ENCODE data around the gene CBR1. TPM values are rescaled to one million over a fixed set of nuclear protein-coding genes. Genes with fewer than 3 reads are reported as not detected.

The CBR1 gene
- total RNA-seq, 2 experiments from 2014 or later, result 5.2 to 6.8 TPM

GRCh38 chr21:36038701-36039497, 30.9 kb upstream of the CBR1 start:
- ChIA-PET POLR2A (no interaction called here), CTCF (no interaction called here)
- no peaks in the 10 kb centered on the region for H3K4me1 ChIP-seq (ENCODE audit: insufficient read depth, low read length)
- no peak overlapping the region for H3K27ac ChIP-seq (ENCODE audit: low read depth in 1 of 2, low read length in 2 of 2)
- H3K4me1 Mint-ChIP-seq (ENCODE audit: low read depth), result no peaks in the 10 kb centered on the region
- no peak overlapping the region for H3K4me3 Mint-ChIP-seq
- H3K36me3 ChIP-seq (ENCODE audit: insufficient read depth, low read length), result peaks cover 72% of the 10 kb centered on the region
- no peak for DNase-seq
- ATAC-seq (ENCODE audit: poor library complexity), result no peak
- H3K27ac Mint-ChIP-seq, result no peak overlapping the region
- no peaks in the 10 kb centered on the region for H3K27me3 Mint-ChIP-seq
- H3K36me3 Mint-ChIP-seq (ENCODE audit: low read depth), result peaks cover 86% of the 10 kb centered on the region
- H3K4me3 ChIP-seq (ENCODE audit: low read length), result no peak overlapping the region
- intact Hi-C loops (cut with DNase I, micrococcal nuclease), result no loop called here
- H3K9me3 Mint-ChIP-seq, result no peaks in the 10 kb centered on the region
- TF ChIP-seq CTCF (IDR thresholded peaks at IDR 0.05), result no peak
- no peaks in the 10 kb centered on the region for H3K9me3 ChIP-seq (ENCODE audit: control insufficient read depth in 1 of 2, insufficient read depth in 1 of 2, low read length in 2 of 2)
- no peaks in the 10 kb centered on the region for H3K27me3 ChIP-seq (ENCODE audit: control insufficient read depth in 1 of 2, insufficient read depth in 2 of 2, low read length in 2 of 2)

DNA sequence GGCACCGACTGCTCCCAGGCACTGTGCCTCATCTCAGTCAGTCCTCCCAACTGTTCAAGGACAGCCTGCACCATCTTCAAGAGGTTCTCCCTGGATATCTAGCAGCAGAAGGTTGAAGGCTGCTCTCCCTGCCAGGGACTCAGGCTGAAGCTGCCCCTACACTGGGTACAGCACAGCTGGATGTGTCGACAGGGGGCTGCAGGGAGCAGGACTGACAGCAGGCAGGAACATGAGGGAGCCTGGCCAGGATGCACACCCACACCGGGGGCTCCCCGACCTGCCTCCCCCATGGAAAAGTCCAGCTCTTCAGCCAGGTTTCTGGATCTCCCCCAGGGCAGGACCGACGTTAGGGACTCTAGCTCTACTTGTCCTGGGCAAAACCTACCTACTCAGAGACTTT, 30.0 kb upstream of the CBR1 start:
- H3K4me1 Mint-ChIP-seq (ENCODE audit: low read depth), result no peaks in the 10 kb centered on the region
- intact Hi-C loops (cut with DNase I, micrococcal nuclease), result no loop called here
- no peaks in the 10 kb centered on the region for H3K9me3 ChIP-seq (ENCODE audit: control insufficient read depth in 1 of 2, insufficient read depth in 1 of 2, low read length in 2 of 2)
- no peak for ATAC-seq (ENCODE audit: poor library complexity)
- H3K27ac Mint-ChIP-seq, result no peak overlapping the region
- no peaks in the 10 kb centered on the region for H3K9me3 Mint-ChIP-seq
- no peaks in the 10 kb centered on the region for H3K4me1 ChIP-seq (ENCODE audit: insufficient read depth, low read length)
- no peak overlapping the region for H3K4me3 Mint-ChIP-seq
- no peak for TF ChIP-seq CTCF (IDR thresholded peaks at IDR 0.05)
- H3K36me3 Mint-ChIP-seq (ENCODE audit: low read depth), result peaks cover 89% of the 10 kb centered on the region
- ChIA-PET CTCF (no interaction called here), POLR2A (no interaction called here)
- peaks cover 76% of the 10 kb centered on the region for H3K36me3 ChIP-seq (ENCODE audit: insufficient read depth, low read length)
- H3K4me3 ChIP-seq (ENCODE audit: low read length), result no peak overlapping the region
- DNase-seq, result no peak
- H3K27me3 ChIP-seq (ENCODE audit: control insufficient read depth in 1 of 2, insufficient read depth in 2 of 2, low read length in 2 of 2), result no peaks in the 10 kb centered on the region
- no peaks in the 10 kb centered on the region for H3K27me3 Mint-ChIP-seq
- H3K27ac ChIP-seq (ENCODE audit: low read depth in 1 of 2, low read length in 2 of 2), result no peak overlapping the region

DNA sequence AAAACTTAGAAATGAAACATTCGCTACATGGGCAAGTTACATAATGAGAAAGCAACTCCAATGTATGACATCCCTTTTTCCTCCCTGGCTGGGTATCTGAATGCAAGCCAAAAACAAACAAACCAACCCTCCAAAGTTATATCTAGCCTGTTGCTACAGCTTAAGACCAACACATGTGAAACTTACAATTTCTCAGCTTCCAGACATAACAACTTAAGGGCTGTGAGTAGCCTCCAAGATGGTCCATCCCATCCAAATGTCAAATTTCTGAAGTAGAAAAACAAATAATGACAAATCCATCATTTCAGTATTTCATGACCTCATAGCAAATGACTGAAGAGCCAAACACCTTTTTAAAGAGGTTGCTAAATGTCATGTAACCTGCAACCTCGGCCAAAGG, 29.4 kb upstream of the CBR1 start:
- ChIA-PET CTCF (no interaction called here), POLR2A (no interaction called here)
- Histone ChIP-seq H3K27ac (ENCODE audit: low read depth in 1 of 2, low read length in 2 of 2) (no peak overlapping the region), H3K4me1 (ENCODE audit: insufficient read depth, low read length) (no peaks in the 10 kb centered on the region), H3K4me3 (ENCODE audit: low read length) (no peak overlapping the region), H3K27me3 (ENCODE audit: control insufficient read depth in 1 of 2, insufficient read depth in 2 of 2, low read length in 2 of 2) (no peaks in the 10 kb centered on the region), H3K36me3 (ENCODE audit: insufficient read depth, low read length) (peaks cover 76% of the 10 kb centered on the region), H3K9me3 (ENCODE audit: control insufficient read depth in 1 of 2, insufficient read depth in 1 of 2, low read length in 2 of 2) (no peaks in the 10 kb centered on the region)
- Mint-ChIP-seq H3K4me3 (no peak overlapping the region), H3K27ac (no peak overlapping the region), H3K9me3 (no peaks in the 10 kb centered on the region), H3K4me1 (ENCODE audit: low read depth) (no peaks in the 10 kb centered on the region), H3K27me3 (no peaks in the 10 kb centered on the region), H3K36me3 (ENCODE audit: low read depth) (peaks cover 89% of the 10 kb centered on the region)
- no peak for DNase-seq
- no peak for TF ChIP-seq CTCF (IDR thresholded peaks at IDR 0.05)
- intact Hi-C loops (cut with DNase I, micrococcal nuclease), result no loop called here
- no peak for ATAC-seq (ENCODE audit: poor library complexity)

Data from CD4-positive, alpha-beta T cell (primary cell).